Astrocyte (in vitro differentiated cells and primary cell): ENCODE measurements around the gene ELN. TPM values are rescaled to one million over a fixed set of nuclear protein-coding genes. Genes with fewer than 3 reads are reported as not detected.

ENCODE experiments used
- DNase-seq: peaks from one replicate; pipeline ENCODE4 v3.0.0-alpha.2; 2010; ENCODE audit warnings: low read depth
- FAIRE-seq: peaks from 2 replicates; lab custom pipeline; 2011; peaks lifted over from hg19 to GRCh38; lab: Jason Lieb, UNC
- H2AFZ ChIP-seq: 2 replicates; pipeline ENCODE4 v1.6.0; 2012; ENCODE audit warnings: low read depth, low read length, inconsistent platforms
- H3K27ac ChIP-seq: 2 replicates; pipeline ENCODE4 v1.5.1; 2011; ENCODE audit warnings: low read depth, low read length, inconsistent platforms
- H3K27me3 ChIP-seq: 2 replicates; pipeline ENCODE4 v1.6.0; 2011; ENCODE audit warnings: low read length, inconsistent platforms; ENCODE audit not compliant: insufficient read depth
- H3K36me3 ChIP-seq: 2 replicates; pipeline ENCODE4 v1.5.1; 2011; ENCODE audit warnings: low read length, inconsistent platforms; ENCODE audit not compliant: insufficient read depth
- H3K4me1 ChIP-seq: 2 replicates; pipeline ENCODE4 v1.5.1; 2011; ENCODE audit warnings: low read length, inconsistent platforms; ENCODE audit not compliant: insufficient read depth
- H3K4me2 ChIP-seq: 2 replicates; pipeline ENCODE4 v1.6.0; 2012; ENCODE audit warnings: low read length, inconsistent platforms
- H3K4me3 ChIP-seq: 2 replicates; pipeline ENCODE4 v1.5.1; 2011; ENCODE audit warnings: low read depth, mild to moderate bottlenecking, low read length, inconsistent platforms; ENCODE audit not compliant: insufficient read depth
- H3K79me2 ChIP-seq: 2 replicates; pipeline ENCODE4 v1.6.0; 2012; ENCODE audit warnings: mild to moderate bottlenecking, low read length, inconsistent platforms; ENCODE audit not compliant: insufficient read depth
- H3K9ac ChIP-seq: 2 replicates; pipeline ENCODE4 v1.6.0; 2012; ENCODE audit warnings: mild to moderate bottlenecking, low read length, inconsistent platforms
- H3K9me3 ChIP-seq: 2 replicates; pipeline ENCODE4 v1.5.1; 2012; ENCODE audit warnings: low read depth, mild to moderate bottlenecking, low read length, inconsistent platforms; ENCODE audit not compliant: insufficient read depth
- H4K20me1 ChIP-seq: 2 replicates; pipeline ENCODE4 v1.6.0; 2012; ENCODE audit warnings: low read length, inconsistent platforms; ENCODE audit not compliant: insufficient read depth
- H3K27ac Mint-ChIP-seq: one replicate; pipeline ENCODE4 v1.8.0; 2021; ENCODE audit warnings: mild to moderate bottlenecking, mixed read lengths; ENCODE audit not compliant: unreplicated experiment
- H3K27me3 Mint-ChIP-seq: one replicate; pipeline ENCODE4 v1.8.0; 2021; ENCODE audit warnings: low read depth, mixed read lengths; ENCODE audit not compliant: unreplicated experiment
- H3K36me3 Mint-ChIP-seq: one replicate; pipeline ENCODE4 v1.8.0; 2021; ENCODE audit warnings: low read depth, mixed read lengths; ENCODE audit not compliant: unreplicated experiment
- H3K4me1 Mint-ChIP-seq: one replicate; pipeline ENCODE4 v1.8.0; 2021; ENCODE audit warnings: low read depth, mixed read lengths; ENCODE audit not compliant: unreplicated experiment
- H3K4me3 Mint-ChIP-seq: one replicate; pipeline ENCODE4 v1.8.0; 2021; ENCODE audit warnings: mild to moderate bottlenecking, moderate library complexity, mixed read lengths; ENCODE audit not compliant: unreplicated experiment
- H3K9me3 Mint-ChIP-seq: one replicate; pipeline ENCODE4 v1.8.0; 2021; ENCODE audit warnings: mild to moderate bottlenecking, mixed read lengths; ENCODE audit not compliant: unreplicated experiment
- CTCF ChIP-seq: IDR thresholded peaks from 2 replicates; pipeline ENCODE4 v1.5.1; 2011; ENCODE audit warnings: low read depth, mild to moderate bottlenecking, inconsistent platforms, low read length, moderate library complexity; ENCODE audit not compliant: insufficient read depth
- EZH2 ChIP-seq: IDR thresholded peaks from 2 replicates; pipeline ENCODE4 v1.6.1; 2012; ENCODE audit warnings: mild to moderate bottlenecking, low read length, inconsistent platforms; ENCODE audit not compliant: insufficient read depth
- total RNA-seq: library from RNA; stranded (reverse); gene quantifications from 2 replicates; pipeline ENCODE4 v1.2.1, GENCODE V29; 2021

ELN gene
- total RNA-seq, 1 donor from 2014 or later: 0.75 TPM

- H4K20me1 ChIP-seq: no peaks in the 10 kb centered on the region
- Mint-ChIP-seq H3K4me1 (peaks cover 15% of the 10 kb centered on the region), H3K9me3 (no peaks in the 10 kb centered on the region), H3K27ac (no peak overlapping the region), H3K4me3 (no peak overlapping the region), H3K27me3 (peaks cover 9% of the 10 kb centered on the region), H3K36me3 (no peaks in the 10 kb centered on the region)
- H3K36me3 ChIP-seq: no peaks in the 10 kb centered on the region
- DNase-seq (no peak), FAIRE-seq (no peak)
- no peak overlapping the region for H3K4me3 ChIP-seq
- no peaks in the 10 kb centered on the region for H3K79me2 ChIP-seq
- H3K27me3 ChIP-seq: no peaks in the 10 kb centered on the region
- peaks cover 12% of the 10 kb centered on the region for H3K4me1 ChIP-seq
- no peak overlapping the region for H3K27ac ChIP-seq
- TF ChIP-seq CTCF (no peak), EZH2 (no peak)
- H3K9me3 ChIP-seq: no peaks in the 10 kb centered on the region
- H3K4me2 ChIP-seq: no peak overlapping the region
- H2AFZ ChIP-seq: no peak overlapping the region
- no peak overlapping the region for H3K9ac ChIP-seq
These were observed 8.8 kb upstream of the ELN start for GRCh38 chr7:74019149-74019548.

GRCh38 chr7:74020390-74020789 is 7.6 kb upstream of the ELN start:
- Histone ChIP-seq H3K79me2 (no peaks in the 10 kb centered on the region), H3K4me1 (peaks cover 12% of the 10 kb centered on the region), H3K27ac (no peak overlapping the region), H3K4me3 (no peak overlapping the region), H3K9ac (no peak overlapping the region), H3K9me3 (no peaks in the 10 kb centered on the region), H3K36me3 (no peaks in the 10 kb centered on the region), H3K4me2 (no peak overlapping the region), H3K27me3 (no peaks in the 10 kb centered on the region), H2AFZ (no peak overlapping the region), H4K20me1 (no peaks in the 10 kb centered on the region)
- H3K4me1 Mint-ChIP-seq: peaks cover 15% of the 10 kb centered on the region
- FAIRE-seq (no peak), DNase-seq (no peak)
- H3K4me3 Mint-ChIP-seq: no peak overlapping the region
- H3K9me3 Mint-ChIP-seq: no peaks in the 10 kb centered on the region
- no peak overlapping the region for H3K27ac Mint-ChIP-seq
- TF ChIP-seq EZH2 (no peak), CTCF (no peak)
- H3K36me3 Mint-ChIP-seq: no peaks in the 10 kb centered on the region
- H3K27me3 Mint-ChIP-seq: peaks cover 17% of the 10 kb centered on the region

GRCh38 chr7:74021546-74022320 is 6.2 kb upstream of the ELN start:
- no peak overlapping the region for H3K9ac ChIP-seq
- no peaks in the 10 kb centered on the region for H3K36me3 Mint-ChIP-seq
- no peak overlapping the region for H3K4me3 ChIP-seq
- DNase-seq: no peak
- no peak overlapping the region for H2AFZ ChIP-seq
- no peaks in the 10 kb centered on the region for H4K20me1 ChIP-seq
- TF ChIP-seq CTCF: no peak
- TF ChIP-seq EZH2: no peak
- no peaks in the 10 kb centered on the region for H3K36me3 ChIP-seq
- no peaks in the 10 kb centered on the region for H3K27me3 ChIP-seq
- no peak for FAIRE-seq
- H3K27ac Mint-ChIP-seq: no peak overlapping the region
- no peak overlapping the region for H3K4me2 ChIP-seq
- no peaks in the 10 kb centered on the region for H3K9me3 ChIP-seq
- H3K4me1 ChIP-seq: peaks cover 12% of the 10 kb centered on the region
- H3K27ac ChIP-seq: no peak overlapping the region
- H3K9me3 Mint-ChIP-seq: no peaks in the 10 kb centered on the region
- peaks cover 15% of the 10 kb centered on the region for H3K4me1 Mint-ChIP-seq
- peaks cover 24% of the 10 kb centered on the region for H3K27me3 Mint-ChIP-seq
- H3K79me2 ChIP-seq: no peaks in the 10 kb centered on the region
- H3K4me3 Mint-ChIP-seq: no peak overlapping the region
